RCC 7860 (cell line): Measurements from ENCODE around the gene SYT6.

Experiments
- DNase-seq: peaks from one replicate; pipeline ENCODE4 v3.0.0-alpha.2; 2015; ENCODE audit warnings: low spot score
- FAIRE-seq: peaks from 2 replicates; lab custom pipeline; 2012; peaks lifted over from hg19 to GRCh38; lab: Jason Lieb, UNC

Gene SYT6

DNA sequence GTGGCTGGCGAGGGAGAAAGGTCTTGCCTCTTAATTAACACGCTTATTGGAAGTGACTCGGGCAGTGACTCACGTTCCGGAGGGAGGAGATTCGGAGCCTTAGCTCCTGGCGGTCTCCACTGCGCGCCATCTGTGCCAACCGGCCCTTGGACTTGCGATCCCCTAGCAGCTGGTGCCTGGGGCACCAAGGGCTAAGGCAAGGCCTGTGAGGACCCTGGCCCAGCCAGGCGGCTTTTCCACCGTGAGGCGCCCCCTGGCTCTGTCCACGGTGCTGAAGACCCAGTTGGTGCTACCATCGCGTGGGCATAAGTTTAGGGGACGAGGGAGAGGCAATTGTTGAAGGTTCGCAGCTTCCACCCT lies 1.3 kb upstream of the SYT6 start:
- DNase-seq (no peak), FAIRE-seq (no peak)

DNA sequence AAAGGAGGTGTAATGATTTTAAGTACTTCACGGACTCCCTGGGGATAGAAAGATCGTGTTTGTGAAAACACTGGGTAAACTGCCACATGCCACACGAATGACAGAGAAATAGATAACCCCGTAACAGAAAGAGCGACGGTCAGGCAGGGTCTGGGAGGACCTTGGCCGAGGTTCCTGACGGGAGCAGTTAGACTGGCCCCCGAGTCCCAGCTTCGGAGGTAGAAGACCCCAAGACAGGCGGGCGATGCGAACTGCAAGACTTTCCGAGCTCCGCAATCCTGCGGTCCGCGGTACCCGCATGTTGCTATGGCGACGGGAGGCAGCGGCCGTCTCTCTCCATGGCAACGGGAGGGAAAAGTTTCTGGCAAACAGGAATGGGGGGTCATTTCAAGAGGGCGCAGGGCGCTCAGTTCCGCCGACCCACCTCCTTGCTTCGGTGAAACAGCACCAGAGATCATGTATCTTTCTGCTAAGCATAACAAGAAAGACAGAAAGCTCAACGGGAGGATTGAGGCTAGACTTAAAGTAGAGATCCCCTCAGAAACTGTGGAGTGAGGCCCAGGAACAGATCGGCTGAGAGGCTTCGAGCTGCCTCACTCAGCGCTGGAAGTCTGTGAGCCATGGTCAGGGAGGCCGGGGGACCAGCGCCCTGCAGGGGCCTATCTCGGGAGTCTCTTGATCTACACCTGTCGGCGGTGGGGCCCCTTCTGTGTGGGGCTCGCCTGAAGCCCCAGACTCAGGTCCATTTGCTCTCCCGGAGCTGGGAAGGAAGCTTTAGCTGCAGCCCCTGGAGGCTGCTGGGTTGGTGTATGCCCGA lies 685 bp upstream of the SYT6 start:
- FAIRE-seq, result no peak
- DNase-seq, result no peak

DNA sequence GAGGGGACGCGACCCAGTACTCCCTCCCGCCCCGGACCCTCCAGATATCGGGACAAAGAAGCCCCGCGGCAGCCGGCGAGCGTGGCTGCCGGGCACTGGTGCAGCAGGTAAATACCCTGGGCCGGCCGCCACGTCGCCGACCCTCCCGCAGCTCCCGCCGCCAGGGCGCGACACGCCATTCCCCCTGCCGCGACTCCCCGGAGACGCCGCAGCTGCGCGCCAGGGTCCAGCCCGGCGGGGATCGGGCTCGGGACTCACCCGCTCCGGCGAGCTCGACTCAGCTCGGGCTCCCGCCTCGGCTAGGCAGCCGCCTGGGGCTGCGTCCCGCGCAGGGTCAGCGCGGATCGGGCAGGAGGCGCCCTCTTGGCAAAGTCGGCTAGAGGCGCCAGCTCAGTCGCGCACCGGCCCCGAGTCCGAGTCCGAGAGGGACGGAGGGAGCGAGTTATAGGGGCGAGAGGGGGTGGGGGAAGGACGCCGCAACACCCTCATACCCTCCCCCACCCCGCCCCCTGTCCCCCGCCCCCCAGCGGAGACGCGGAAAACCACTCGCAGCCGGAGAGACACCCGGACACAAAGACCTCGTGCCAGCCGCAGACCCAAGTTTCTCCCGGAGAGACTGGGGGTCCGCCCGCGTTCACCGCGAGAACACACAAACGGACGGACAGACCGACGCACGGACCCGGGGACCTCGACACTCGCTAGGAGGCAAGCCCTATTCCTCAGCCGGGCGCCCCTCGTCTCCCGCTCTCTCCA lies 985 bp downstream of the SYT6 start:
- no peak for DNase-seq
- FAIRE-seq, result no peak

DNA sequence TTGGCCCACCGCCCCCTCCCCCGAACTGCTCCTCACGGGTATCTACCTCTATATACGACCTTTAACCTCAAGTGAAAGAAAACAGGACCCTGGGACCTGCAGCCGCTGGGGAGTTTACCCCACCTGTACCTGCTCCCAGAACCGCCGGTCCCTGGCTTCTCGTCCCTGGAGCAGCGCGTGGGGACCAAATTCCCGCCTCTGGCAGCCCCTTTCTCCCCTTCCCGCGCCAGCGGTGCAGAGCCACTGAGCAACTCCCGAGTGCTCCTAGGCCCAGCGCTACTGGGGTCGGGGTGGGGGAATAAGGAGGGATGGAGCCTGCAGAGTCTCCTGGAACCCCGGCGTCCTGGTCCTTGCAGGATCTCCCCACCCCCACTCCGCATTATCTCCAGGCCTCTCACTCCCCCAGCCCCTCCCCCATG lies 1.6 kb downstream of the SYT6 start:
- no peak for DNase-seq
- no peak for FAIRE-seq

DNA sequence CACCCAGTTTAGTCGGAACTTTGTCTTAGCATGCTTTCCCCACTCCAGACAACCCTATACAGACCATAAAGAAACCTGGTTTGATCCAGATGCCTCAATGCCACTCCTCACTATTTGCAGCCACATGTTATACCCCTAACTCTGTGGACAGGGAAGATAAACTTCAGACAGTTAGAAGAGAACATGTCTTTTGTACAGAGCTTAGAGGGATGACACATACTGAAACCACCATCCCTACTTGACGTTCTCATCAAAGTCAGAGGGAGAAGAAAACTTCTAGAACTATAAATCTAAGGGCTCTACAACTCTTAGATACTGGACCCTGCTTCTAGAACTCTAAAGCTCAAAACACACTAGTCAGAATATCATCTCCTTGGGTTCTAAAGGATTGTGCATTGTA lies 3.7 kb downstream of the SYT6 start:
- no peak for FAIRE-seq
- DNase-seq, result no peak

DNA sequence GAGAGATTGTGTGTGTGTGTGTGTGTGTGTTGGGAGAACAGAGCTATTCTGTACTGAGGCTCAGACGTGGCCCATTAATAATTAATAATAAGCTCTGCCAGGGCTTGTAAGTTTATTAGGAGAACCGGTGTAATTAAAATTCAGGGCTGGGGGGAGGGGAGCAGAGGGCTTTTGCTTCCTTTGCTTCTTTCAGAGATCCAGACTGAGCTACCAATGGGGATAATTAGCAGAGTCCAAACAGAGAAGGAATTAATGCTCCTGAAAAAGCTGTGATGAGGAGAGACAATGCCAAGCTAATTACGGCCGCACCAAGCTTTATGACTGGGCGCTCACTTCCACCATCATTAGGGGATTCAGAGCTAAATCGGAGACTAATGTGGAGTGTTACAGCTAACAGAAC lies 4.5 kb downstream of the SYT6 start:
- FAIRE-seq, result no peak
- no peak for DNase-seq

DNA sequence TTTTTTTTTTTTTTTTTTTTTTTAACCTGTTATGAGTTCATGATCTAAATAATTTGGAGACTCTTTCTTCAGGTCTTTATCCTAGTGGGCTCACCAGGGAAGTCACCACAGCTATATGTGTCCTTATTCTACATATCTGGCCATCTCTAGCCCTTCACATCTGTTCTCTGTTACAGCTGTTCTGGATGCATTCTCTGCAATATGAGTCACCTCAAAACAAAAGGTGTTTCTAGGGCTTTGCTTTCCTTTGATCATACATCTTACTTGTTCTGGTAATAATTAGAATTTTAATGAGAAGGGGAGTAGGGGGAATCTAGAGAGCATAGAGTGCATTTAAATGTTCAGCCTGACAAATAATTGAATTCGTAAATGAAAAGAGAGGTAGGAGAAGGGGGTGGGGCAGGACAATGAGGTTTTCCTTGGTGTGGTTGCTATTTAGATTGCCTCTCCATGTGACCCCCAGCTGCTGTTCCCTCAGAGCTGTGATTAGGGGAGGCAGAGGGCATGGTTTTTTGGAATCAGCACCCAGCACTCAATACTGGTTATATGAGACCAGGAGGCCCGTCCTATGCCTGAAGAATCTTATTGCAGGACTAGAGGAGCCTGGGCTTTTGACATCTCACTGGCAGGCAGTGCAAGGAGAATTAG lies 8.0 kb downstream of the SYT6 start:
- FAIRE-seq, result no peak
- no peak for DNase-seq

DNA sequence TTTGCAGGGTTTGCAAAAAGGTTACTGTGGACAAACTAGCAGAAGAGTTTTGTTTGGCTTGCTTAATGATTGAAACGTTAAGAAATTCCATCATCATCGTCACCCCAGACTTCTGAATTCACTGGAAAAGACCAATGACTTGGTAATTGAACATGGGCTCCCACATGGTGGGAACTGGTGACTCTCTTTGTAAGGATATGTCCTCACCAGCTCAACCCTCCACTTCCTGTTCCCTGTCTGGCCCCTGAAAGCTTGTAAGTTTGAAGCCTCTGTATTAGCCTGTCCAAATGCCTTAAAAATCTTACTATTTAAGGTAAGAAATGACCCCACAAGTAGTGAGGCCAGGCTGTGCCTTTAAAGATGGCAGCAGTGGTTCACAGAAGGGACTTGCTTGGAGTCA lies 9.7 kb downstream of the SYT6 start:
- FAIRE-seq (no peak), DNase-seq (no peak)

DNA sequence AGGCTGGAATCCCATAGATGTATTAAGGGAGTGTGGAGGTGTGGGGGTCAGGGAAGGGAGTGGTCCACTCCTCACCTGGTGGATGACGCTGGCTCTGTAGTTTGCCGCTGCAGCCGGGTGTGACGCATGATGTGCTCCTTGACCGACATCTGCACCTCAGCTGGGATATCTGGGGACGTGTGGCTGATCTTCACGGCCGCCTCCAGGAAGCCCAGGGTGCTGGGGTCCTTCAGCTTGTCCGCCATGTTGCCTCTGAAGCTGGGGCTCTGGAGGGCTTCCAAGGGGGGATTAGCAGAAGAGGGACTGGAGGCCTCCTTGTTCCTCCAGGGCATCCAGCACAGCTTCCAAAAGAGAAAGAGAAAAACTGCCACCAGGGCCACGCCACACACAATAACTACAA lies 14.1 kb downstream of the SYT6 start:
- FAIRE-seq (no peak), DNase-seq (no peak)

DNA sequence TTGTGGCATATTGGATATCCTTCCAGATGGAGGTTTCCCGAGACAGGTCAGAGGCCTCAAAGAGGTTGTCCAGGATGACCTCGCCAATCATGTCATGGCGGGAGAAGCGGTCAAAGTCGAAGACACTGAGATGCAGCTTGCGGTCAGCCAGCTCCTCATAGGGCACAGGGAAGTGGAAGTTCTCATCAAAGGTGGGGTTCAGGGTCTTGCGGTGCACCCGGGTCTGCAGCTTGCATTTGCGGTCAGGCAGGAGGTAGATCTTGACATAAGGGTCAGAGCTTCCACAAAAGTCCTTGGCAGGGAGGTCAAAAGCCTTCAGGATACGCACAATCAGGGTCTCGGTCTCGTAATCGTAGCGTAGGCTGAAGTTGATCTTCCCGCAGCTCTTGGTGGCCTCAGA lies 16.2 kb downstream of the SYT6 start:
- FAIRE-seq (no peak), DNase-seq (no peak)

DNA sequence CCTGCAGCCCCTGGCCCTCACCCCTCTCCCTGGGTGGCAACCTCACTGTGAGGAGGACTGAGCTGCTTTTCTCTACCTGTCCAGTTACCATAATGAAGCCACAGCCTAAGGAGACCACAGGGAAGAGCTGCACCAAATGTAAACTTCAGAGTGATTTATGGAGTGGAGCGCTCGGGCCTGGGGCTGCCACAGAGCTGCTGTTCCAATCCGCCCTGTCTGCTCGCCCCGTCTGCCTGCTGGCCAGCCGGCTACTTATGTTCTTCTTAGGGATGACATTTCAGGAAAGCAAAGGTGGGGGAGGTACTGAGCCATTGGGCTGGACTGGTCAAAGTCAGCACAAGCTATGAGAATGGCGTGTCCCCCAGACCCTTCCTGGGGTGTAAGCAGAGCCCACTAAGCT lies 17.9 kb downstream of the SYT6 start:
- FAIRE-seq (no peak), DNase-seq (no peak)

DNA sequence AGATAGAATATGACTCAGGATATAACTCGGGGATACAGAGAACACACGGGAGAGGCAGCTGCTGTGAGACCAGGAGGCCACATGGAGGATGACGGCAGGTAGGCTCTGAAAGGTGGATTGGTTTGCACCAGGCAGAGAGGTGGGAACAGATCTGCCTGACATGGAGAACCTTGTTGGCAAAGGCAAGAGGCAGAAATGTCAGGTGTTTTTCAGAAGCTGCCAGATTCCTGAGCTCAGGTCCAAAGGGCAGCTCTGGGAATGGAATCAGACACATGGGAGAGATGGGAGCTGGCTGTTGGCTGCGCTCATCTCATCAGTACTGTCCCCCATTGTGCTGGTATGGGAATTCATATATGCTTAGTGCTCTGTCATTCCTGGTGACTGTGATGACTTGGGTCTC lies 19.2 kb downstream of the SYT6 start:
- FAIRE-seq, result no peak
- DNase-seq, result no peak

DNA sequence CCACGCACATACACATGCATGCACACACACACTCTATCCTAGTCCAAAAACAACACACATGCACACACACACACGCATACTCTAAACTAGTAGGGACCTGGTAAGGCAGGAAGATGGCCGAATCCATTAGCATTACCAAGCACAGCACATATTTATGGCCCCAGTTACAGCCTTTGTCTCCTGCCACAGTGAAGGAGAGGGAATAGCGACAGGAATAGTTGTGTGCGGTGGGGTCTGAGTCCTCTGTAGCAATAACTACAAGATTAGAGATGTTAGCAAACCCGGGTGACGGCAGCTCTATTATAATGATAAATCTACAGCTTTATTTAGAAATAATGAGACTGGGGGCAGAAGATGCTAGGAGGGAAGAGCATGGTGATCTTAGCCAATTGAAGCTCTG lies 20.5 kb downstream of the SYT6 start:
- no peak for FAIRE-seq
- no peak for DNase-seq

DNA sequence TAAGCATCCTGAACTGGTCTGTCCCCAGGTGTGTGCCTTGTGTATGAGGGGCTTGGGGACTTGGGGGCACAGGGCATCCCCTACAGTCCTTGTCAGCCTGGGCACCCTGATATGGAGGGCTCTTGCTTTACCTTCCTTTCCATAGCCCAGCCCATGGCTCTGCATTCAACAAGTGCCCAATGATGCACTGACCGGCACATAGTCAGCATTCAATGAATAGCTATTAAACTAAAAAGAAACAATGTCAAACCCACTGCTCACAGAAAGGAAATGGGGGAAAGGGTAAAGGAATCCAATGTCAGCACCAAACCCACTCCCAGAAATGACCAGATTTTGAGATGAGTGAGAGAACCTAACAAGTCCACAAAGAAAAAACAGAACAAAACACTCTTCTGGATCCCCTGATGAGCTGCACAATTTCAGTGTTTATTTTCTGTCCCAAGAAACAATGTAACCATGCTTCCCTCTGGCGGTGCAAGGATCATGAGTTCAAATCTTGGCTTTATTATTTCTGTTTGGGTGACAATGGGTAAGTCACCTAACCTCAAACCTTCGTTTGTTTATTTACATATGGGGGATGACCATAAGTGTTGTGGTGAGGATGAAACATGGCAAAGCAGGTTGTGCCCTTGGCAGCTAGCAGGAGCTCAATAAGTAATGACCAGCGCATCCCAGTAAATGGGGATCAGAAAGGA lies 22.0 kb downstream of the SYT6 start:
- DNase-seq (no peak), FAIRE-seq (no peak)

DNA sequence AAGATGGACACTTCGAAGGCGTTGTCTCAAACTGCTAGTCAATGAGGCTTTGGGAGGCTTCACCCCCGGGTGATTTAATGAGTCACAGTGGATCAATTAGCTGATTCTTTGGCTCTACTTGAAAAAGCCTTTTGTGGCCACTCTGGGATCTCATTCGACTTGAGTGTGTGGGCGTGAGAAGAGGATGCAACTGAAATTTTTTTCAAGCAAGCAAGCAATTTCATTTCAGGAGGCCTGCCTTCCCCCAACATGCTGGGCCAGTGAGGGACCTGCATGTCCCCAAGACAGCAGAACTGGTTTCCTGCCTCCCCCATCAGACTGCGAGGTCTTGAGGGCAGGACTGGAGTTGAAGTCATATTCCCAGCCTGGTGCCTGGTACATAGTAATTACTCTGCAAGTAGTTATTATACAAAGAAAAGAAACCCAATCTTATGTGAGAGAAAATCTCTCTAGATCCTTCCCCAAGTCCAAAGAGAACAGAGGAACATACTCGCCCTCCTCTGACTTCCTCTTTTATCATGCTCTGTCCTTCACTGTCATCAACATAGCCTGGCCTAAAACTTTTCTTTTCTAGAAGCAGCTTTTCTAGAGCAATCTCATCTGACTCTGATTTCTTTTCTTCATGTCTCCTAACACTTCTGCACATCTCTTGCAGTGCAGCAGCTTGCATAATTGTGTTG lies 22.7 kb downstream of the SYT6 start:
- FAIRE-seq, result no peak
- no peak for DNase-seq

DNA sequence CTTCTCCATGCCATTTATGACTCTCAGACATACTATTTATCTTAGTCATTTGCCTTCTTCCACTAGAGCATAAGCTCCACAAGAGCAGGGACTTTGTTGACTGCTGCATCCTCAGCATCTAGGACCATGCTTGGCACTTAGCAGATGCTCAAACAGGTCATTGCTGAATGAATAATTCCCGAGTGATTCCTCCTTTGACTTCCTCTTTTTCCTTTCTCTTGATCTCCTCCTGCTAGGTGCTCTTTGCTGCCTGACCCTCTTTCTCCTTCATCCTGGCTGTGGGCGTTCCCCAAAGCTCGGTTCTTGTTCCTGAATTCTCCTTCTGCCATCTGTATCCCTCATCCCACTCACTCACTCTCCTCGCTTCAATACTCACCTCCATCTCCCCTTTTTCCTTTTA lies 23.5 kb downstream of the SYT6 start:
- no peak for FAIRE-seq

DNA sequence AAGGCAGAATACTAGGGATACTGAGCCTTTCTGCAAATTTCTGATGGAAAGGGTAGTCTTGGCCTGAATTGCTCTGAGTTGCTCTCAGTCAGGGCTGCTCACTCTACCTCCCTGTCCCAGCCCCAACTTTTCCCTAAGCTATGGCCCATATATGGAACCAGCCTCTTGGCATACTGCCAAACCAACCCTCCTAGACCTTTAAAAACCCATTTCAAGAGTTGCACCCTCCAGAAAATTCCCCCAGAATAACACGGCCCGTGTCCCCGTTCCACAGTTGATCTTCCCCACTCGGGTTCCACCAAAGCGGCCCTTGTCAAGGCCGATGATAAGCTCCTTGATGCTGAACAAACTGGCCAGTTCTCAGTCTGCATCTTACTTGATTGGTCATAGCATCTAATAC lies 25.4 kb downstream of the SYT6 start:
- FAIRE-seq (no peak), DNase-seq (no peak)

More for the DNA sequence above, 23.5 kb downstream of the SYT6 start:
- no peak for DNase-seq

DNA sequence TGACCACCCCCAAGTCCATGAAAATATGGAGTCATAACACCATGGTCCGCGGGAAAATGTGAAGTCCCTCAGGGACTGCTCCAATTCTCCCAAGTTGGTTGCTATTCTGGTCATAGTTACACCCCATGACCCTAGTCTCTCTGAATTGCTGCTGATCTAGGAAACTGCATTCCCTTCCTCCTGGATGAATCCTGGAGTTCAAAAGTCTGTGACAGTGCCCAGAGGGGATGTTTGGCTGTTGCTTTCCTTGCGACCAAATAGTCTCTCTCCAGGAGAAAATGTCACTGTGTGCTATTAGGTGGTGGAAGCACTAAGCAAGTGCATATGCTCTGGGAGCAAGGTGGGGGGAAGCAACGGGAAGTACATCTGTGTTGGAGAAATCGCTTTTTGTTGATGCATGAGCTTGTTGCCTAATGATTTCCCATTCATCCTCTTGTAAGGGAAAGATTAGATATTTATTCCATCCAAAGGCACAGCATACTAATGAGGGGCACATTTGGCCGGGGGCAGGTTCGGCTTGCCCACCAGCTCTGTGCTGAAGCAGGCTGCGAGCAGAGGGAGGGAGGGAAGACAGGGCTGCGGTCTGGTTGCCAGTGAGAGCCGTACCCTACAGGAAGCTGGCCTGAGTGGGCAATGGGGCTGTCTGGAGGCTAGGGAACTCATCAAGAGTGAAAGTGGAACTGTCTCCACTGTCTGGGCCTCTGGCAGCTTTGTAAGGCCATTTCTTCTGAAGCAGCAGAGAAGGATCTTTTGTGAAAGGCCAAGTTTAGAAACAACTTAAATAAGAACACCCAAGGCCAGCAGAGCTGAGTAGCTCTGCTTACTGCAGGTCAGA lies 27.2 kb downstream of the SYT6 start:
- no peak for DNase-seq
- no peak for FAIRE-seq

DNA sequence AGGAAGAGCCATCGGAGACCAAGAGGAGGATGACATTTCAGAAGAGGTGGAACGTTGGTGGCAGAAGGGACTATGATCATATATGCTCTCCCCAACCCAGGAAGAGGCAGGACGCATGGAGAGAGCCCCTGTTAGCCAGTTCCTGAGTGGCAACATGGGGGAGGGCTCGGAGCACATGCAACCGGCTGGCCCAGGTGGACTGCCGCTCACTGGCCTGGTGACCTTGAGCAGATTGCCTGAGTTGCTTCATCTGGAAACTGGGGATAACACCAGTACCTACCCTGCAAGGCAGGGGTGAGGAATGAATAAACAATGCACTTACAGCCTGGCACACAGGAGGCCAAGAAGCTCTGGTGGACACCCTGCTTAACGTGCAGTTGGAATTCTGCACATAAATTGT lies 29.0 kb downstream of the SYT6 start:
- no peak for DNase-seq
- no peak for FAIRE-seq
